ENCODE data around the gene POLR2B.
"Not testable (repeated sequence)": the region's sequence is repeated elsewhere in the genome, so short reads cannot be mapped to it uniquely, and the experiment has no call there.

POLR2B gene

GRCh38 chr4:57055886-57056285 is 77.2 kb downstream of the POLR2B start:
- TF ChIP-seq, protein P1, sequence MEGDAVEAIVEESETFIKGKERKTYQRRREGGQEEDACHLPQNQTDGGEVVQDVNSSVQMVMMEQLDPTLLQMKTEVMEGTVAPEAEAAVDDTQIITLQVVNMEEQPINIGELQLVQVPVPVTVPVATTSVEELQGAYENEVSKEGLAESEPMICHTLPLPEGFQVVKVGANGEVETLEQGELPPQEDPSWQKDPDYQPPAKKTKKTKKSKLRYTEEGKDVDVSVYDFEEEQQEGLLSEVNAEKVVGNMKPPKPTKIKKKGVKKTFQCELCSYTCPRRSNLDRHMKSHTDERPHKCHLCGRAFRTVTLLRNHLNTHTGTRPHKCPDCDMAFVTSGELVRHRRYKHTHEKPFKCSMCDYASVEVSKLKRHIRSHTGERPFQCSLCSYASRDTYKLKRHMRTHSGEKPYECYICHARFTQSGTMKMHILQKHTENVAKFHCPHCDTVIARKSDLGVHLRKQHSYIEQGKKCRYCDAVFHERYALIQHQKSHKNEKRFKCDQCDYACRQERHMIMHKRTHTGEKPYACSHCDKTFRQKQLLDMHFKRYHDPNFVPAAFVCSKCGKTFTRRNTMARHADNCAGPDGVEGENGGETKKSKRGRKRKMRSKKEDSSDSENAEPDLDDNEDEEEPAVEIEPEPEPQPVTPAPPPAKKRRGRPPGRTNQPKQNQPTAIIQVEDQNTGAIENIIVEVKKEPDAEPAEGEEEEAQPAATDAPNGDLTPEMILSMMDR (IDR thresholded peaks at IDR 0.05; ENCODE audit: low read depth, low read length): no peak
- no peak for DNase-seq (ENCODE audit: low read depth in 2 of 2)
- H3K4me3 ChIP-seq (replicated peaks in 1 of 2; ENCODE audit: low read depth in 2 of 2, low read length in 2 of 2): no peak overlapping the region

- no peak for DNase-seq (ENCODE audit: low read depth in 2 of 2)
Observed at GRCh38 chr4:57059890-57060716, 81.4 kb downstream of the POLR2B start.

GRCh38 chr4:57060717-57061067 is 82.0 kb downstream of the POLR2B start:
- not testable (repeated sequence) for DNase-seq (ENCODE audit: low read depth in 2 of 2); H3K4me3 ChIP-seq (replicated peaks in 1 of 2; ENCODE audit: low read depth in 2 of 2, low read length in 2 of 2)

More at GRCh38 chr4:57059890-57060716, 81.4 kb downstream of the POLR2B start:
- TF ChIP-seq, protein P1 (IDR thresholded peaks at IDR 0.05; ENCODE audit: low read depth, low read length): no peak
- H3K4me3 ChIP-seq (replicated peaks in 1 of 2; ENCODE audit: low read depth in 2 of 2, low read length in 2 of 2): no peak overlapping the region

DNA sequence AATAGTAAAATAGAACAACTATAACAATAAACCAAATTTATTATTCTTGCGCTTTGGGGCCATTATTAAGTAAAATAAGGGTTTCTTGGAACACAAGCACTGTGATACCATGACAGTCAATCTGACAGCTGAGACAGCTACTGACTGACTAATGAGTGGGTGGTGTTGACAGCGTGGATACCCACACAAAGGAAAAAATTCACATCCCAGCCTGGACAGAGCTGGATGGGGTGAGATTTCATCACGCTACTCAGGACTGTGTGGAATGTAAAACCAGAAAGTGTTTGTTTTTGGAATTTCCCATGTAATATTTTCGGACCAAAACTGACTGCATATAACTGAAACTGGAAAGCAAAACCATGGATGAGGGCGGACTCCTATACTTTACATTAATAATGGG is 82.7 kb downstream of the POLR2B start:
- no peak overlapping the region for H3K4me3 ChIP-seq (replicated peaks in 1 of 2; ENCODE audit: low read depth in 2 of 2, low read length in 2 of 2)
- DNase-seq (ENCODE audit: low read depth in 2 of 2): peak; percentile 68 to 69
- TF ChIP-seq, protein P1 (IDR thresholded peaks at IDR 0.05; ENCODE audit: low read depth, low read length): no peak

DNA sequence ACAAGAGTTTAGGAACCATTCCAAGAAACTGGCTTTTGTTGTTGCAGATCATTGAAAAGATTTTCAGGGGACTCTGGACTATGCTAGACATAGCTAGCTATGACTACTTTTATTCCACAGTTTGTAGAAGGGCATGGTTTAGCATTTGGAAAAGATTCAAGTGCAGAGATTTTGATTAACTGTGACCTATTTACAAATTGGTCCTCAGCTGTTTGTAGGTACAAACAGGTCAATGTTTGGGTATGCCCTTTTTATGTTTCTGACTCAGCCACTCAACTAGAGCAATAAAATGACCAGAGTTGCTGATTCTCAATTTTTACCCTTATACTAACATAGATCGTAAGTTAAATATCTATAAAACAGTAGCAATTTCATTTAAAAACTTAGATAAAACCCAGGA is 84.8 kb downstream of the POLR2B start:
- TF ChIP-seq, protein P1 (IDR thresholded peaks at IDR 0.05; ENCODE audit: low read depth, low read length): no peak
- no peak overlapping the region for H3K4me3 ChIP-seq (replicated peaks in 1 of 2; ENCODE audit: low read depth in 2 of 2, low read length in 2 of 2)
- DNase-seq (ENCODE audit: low read depth in 2 of 2): no peak

GRCh38 chr4:57064120-57064519 is 85.4 kb downstream of the POLR2B start:
- TF ChIP-seq, protein P1 (IDR thresholded peaks at IDR 0.05; ENCODE audit: low read depth, low read length): no peak
- peak in 1 of 2 donors; percentile 51 for DNase-seq (ENCODE audit: low read depth in 2 of 2)
- no peak overlapping the region for H3K4me3 ChIP-seq (replicated peaks in 1 of 2; ENCODE audit: low read depth in 2 of 2, low read length in 2 of 2)

GRCh38 chr4:57064811-57065711 is 86.4 kb downstream of the POLR2B start:
- H3K4me3 ChIP-seq (replicated peaks in 1 of 2; ENCODE audit: low read depth in 2 of 2, low read length in 2 of 2): peak overlapping the region in 1 of 2 donors; percentile 25
- TF ChIP-seq, protein P1 (IDR thresholded peaks at IDR 0.05; ENCODE audit: low read depth, low read length): no peak
- peak; percentile 89 to 96 for DNase-seq (ENCODE audit: low read depth in 2 of 2)
